HL-60 (cell line): ENCODE measurements around the gene WWP2.

Experiments used
- GABPA ChIP-seq: IDR thresholded peaks from 2 replicates; pipeline ENCODE4 v1.6.1; 2012; ENCODE audit warnings: low read depth
- POLR2AphosphoS5 ChIP-seq: IDR thresholded peaks from 2 replicates; pipeline ENCODE4 v1.6.1; 2012; ENCODE audit warnings: low read depth
- SPI1 ChIP-seq: IDR thresholded peaks from 2 replicates; pipeline ENCODE4 v1.6.1; 2012; ENCODE audit warnings: low read depth, mild to moderate bottlenecking, borderline replicate concordance
- TF ChIP-seq, protein P1 (sequence below): IDR thresholded peaks from one replicate; pipeline ENCODE4 v1.5.1; 2011; ENCODE audit warnings: low read length, control low read depth, inconsistent platforms; ENCODE audit not compliant: insufficient read depth

DNA sequence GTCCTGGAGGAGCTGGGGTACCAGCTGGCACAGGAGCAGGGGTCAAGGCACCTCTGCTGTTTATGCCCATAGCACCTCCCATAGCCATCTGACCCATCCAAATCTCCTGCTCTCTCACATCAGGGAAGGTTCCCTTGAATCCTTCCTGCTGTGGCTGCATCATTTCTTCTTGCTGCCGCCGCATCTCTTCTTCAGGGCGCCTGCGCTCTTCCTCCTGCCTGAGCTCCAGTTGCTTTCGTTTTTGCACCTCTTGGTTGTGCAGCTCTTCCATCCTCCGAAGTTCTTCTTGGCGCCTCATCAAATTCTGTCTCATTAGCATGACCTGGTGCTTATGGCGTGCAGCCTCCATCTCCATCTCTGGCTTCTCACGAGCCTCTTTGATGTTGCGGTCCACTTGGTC, 5.4 kb upstream of the WWP2 start:
- TF ChIP-seq, protein P1, sequence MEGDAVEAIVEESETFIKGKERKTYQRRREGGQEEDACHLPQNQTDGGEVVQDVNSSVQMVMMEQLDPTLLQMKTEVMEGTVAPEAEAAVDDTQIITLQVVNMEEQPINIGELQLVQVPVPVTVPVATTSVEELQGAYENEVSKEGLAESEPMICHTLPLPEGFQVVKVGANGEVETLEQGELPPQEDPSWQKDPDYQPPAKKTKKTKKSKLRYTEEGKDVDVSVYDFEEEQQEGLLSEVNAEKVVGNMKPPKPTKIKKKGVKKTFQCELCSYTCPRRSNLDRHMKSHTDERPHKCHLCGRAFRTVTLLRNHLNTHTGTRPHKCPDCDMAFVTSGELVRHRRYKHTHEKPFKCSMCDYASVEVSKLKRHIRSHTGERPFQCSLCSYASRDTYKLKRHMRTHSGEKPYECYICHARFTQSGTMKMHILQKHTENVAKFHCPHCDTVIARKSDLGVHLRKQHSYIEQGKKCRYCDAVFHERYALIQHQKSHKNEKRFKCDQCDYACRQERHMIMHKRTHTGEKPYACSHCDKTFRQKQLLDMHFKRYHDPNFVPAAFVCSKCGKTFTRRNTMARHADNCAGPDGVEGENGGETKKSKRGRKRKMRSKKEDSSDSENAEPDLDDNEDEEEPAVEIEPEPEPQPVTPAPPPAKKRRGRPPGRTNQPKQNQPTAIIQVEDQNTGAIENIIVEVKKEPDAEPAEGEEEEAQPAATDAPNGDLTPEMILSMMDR = no peak
- TF ChIP-seq GABPA = no peak
- no peak for TF ChIP-seq POLR2AphosphoS5
- TF ChIP-seq SPI1 = no peak
